HG03442 (cell line): ENCODE data around the gene SRRM1.
A peak's percentile ranks its signal among the peaks of the same experiment; 100 is the strongest.

ENCODE experiments used
- ATAC-seq: cut with Tn5 transposase; IDR thresholded peaks from one replicate; pipeline ENCODE4 v1.9.1; 2021; ENCODE audit warnings: mild to moderate bottlenecking, moderate library complexity; ENCODE audit not compliant: unreplicated experiment

SRRM1 gene, protein sequence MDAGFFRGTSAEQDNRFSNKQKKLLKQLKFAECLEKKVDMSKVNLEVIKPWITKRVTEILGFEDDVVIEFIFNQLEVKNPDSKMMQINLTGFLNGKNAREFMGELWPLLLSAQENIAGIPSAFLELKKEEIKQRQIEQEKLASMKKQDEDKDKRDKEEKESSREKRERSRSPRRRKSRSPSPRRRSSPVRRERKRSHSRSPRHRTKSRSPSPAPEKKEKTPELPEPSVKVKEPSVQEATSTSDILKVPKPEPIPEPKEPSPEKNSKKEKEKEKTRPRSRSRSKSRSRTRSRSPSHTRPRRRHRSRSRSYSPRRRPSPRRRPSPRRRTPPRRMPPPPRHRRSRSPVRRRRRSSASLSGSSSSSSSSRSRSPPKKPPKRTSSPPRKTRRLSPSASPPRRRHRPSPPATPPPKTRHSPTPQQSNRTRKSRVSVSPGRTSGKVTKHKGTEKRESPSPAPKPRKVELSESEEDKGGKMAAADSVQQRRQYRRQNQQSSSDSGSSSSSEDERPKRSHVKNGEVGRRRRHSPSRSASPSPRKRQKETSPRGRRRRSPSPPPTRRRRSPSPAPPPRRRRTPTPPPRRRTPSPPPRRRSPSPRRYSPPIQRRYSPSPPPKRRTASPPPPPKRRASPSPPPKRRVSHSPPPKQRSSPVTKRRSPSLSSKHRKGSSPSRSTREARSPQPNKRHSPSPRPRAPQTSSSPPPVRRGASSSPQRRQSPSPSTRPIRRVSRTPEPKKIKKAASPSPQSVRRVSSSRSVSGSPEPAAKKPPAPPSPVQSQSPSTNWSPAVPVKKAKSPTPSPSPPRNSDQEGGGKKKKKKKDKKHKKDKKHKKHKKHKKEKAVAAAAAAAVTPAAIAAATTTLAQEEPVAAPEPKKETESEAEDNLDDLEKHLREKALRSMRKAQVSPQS

DNA sequence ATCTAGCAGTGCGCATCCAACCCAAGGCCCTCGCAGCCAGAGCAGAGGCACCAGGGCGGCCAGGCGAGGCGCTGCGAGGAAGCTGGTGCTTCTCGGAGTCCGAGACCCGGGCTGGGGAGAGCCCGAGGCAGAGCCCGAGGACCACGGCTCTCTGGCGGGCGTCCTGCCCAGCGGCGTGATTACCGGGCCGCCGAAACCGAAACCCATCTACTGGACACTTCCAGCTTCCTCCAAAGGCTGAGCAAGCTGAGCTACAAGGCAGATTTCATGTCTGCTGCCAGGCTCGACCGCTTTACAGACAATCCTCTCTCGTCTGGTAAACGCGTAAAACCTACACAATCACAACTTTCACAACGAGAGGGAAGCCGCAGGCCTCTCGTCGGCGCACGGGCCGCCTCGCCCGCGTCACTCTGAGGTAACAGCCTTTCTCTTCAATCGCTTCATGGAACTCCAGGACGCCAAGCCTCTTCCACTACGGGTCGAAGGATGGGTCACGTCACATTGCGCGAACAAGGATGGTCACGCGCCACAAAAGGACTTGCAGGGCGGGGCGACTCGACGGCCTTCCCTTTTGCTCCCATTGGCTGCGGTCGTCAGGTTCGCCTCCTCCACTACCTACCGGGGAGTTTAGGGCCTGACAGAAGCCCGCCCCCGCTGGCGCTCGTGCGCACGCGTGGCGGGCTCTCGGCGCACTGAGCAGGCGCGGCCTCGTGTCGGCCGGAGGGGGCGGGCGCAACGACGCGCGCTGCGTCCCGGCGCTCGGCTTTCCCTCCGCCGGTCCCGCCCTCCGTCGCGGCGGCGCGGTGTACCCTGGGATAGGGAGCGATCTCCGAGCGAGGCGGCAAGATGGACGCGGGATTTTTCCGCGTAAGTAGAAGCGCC is at the start of gene SRRM1:
Gene SRRM1, plus strand, starts transcription at position 822 of the 882 bp plus-strand sequence. Its CDS starts 25 bp downstream, at position 847.
- peak; percentile 85 for ATAC-seq

DNA sequence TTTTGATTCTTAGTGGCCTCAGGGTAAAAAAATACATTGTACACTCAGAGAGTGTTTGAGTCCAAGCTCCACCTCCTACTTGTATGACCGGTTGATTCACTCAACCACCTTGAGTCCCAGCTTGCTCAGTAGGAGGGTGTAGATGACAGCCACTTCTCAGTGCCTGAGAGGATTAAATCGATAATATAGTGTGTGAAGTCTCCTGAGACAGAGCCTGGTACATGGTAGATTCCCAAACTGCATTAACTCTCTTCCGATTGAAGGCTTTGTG is 48.8 kb upstream of the SRRM1 start:
- ATAC-seq, result no peak

DNA sequence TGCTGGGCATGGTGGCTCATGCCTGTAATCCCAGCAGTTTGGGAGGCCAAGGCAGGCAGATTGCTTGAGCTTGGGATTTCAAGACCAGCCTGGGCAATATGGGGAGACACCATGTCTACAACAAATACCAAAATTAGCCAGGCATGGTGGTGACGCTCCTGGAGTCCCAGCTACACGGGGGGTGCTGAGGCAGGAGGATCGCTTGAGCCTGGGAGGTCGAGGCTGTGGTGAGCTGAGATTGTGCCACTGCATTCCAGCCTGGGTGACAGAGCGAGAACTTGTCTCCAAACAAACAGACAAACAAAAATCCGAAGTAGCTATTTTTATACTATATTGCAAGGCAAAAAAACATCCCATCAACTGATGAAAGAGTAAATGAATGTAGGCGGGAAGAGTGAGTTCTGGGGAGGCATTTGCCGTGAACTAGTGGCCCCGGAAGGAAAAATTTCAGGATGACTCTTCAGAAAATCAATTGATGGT is 46.7 kb upstream of the SRRM1 start:
- no peak for ATAC-seq

DNA sequence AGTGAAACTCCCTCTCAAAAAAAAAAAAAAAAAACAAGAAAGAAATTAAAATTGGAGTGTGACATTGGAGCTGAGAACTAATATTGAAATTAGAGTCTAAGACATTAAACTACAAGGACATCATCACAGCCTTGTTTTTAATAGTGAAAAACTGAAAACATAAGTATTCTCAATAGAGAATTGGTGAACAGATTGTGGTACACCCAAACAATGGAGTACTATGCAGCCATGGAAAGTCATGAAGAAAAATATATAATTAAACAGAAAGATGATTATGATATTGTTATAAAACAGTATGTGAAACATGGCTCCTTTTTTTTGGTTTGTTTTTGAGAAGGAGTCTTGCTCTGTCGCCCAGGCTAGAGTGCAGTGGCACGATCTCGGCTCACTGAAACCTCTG is 43.8 kb upstream of the SRRM1 start:
- no peak for ATAC-seq

DNA sequence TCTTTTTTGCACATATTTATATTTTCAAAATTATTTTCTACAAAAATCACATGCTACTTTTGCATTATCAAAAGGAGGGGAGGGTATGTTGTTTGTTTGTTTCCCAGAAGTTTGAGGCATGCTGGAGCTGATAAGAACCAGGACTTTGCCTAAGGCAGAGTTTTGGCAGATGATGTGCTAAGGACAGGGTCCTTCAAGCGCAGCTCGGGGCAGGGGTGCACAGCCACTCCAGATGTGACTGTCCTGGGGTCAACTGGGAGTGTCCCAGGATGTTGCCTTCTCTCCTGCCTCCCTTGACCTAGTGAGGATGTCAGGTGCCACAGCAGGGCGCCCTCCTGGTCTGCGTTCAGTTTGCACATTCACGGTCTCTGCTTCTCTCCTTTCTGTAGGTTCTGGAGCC is 42.6 kb upstream of the SRRM1 start:
- ATAC-seq, result no peak

DNA sequence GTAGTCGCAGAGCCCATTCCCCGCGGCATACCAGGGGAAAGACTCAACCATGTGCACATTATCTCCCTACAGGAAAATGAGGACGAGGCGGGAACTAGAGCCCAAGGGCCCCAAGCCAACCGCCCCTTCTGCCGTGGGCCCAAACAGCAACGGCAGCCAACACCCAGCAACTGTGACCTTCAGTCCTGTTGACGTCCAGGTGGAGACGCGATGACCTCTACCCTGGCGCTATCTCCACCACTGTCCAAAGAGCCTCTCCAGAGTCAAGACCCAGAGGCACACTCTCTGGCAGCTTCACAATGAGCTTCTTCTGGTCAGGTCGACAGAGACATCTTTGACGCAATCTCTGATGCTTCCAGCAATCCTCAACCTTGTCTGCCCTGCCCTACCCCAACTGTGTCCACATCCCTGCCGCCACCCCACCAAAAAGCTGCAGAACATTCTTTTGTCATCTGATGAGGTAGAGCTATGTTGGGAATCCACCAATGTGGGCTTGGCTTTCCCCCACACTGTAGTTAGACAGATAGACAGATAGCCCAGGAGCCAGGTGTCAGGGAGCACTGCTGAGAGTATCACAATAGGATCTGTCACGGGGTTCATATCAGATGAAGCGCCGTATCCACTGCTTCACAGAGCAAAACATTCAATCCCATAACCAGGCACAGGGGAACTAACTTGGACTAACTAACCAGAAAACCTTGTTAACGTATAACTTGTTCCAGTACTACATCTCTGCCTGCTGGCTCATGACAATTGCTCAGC is 37.4 kb upstream of the SRRM1 start:
- no peak for ATAC-seq

DNA sequence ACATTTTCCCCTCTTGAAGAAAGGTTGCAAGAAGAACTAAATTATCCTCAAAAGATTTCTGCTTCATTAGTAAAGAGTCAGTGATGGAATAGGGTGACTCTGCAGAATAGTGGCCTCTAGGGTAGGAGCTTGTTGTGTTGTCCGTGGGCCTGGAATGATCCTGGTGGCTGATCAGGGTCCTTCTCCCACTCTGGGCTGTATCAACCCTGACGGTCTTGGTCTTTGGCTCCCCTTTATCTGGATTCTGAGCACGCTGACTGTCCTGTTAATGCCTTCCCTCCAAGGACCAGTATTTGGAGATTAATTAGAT is 36.9 kb upstream of the SRRM1 start:
- ATAC-seq, result no peak

DNA sequence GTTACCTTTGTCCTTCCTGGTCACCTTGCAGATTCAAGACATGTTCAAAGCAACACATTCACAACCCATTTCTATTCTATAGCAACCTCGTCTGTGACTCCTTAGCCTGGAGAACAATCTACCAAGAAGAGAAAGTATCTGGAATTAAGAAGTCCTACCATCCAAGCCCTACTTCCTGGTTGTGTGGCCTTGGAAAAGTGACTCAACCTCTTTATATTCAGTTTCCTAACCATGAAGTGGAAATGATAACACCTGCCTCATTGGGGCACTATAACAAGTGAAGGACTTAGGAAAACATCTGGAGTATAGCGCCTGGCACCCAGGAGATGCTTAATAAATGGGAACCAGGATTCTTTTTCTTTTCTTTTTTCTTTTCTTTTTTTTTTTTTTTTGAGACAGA is 36.5 kb upstream of the SRRM1 start:
- ATAC-seq, result no peak

DNA sequence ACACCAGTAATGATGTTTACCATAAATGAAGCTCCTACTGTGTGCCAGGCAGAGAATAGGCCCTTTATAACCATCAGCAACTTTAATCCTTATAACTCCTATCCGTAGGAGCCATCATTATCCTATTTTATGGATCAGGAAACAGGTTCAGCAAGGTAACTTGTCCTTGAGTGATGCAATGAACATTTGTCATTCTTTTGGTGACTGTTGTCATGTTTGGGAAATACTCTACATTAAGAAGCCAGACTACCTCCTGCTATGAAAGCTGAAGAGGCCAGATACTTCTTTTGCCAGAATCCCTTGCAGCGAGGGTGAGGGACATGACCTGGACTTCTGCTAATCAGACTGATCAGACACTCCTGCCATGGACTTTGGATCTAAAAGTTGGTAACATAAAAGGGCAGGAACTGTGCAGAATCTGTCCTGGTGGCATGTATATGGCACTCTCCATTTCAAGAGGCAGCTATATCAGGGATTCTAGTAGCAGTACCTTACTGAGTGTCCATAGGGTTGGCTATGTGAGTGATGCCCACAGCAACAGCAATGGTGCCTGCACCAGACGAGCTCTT is 33.1 kb upstream of the SRRM1 start:
- ATAC-seq, result no peak

DNA sequence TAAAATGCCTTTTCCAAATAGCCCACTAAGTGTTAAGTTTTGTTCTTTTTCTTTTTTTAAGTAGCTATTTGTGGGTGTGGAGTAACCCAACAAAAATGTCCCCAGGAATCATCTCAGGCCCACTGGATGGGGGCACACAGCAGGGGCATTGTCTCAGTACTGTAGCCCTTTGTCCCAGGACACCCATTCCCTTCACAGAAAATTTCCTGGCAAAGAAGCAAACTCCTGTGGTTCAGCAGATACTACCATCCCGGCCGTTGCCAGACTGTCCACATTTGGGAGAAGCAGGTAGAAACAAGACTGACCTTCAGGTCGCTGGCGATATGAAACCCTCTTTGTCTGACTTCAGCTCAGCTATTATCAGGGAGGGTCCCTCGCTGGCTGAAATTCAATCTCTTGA is 23.7 kb upstream of the SRRM1 start:
- ATAC-seq, result no peak

DNA sequence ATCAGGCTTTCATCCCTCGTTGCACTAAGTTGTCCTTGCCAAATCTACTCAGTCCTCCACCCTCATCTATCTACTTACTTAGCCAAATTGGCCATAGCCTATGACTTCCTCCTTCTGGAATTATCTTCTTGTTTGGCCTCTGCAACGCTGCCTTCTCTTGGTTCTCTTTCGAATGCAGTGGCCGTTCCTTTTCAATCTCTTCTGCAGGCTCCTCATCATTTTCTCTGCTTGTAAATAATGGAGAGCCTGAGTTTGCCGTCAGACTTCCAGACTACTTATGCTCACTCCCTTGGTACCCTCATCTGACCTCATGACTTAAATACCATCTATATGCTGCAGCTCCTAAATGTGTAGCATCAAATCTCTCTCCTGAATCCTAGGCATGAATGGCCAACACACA is 22.4 kb upstream of the SRRM1 start:
- no peak for ATAC-seq

DNA sequence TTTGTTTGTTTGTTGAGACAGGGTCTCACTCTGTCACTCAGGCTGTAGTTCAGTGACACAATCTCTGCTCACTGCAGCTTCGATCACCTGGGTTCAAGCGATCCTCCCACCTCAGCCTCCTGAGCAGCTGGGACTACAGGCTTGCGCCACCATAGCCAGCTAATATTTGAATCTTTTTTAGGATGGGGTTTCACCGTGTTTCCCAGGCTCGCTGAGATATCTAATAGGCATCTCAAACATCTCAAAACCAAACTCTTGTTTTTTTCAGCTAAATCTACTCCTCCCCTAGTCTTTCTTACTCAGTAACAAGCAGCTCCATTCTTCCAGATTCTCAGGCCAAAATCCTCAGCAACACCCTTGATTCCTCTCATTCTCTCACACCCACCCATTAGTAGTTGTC is 22.0 kb upstream of the SRRM1 start:
- ATAC-seq, result no peak

DNA sequence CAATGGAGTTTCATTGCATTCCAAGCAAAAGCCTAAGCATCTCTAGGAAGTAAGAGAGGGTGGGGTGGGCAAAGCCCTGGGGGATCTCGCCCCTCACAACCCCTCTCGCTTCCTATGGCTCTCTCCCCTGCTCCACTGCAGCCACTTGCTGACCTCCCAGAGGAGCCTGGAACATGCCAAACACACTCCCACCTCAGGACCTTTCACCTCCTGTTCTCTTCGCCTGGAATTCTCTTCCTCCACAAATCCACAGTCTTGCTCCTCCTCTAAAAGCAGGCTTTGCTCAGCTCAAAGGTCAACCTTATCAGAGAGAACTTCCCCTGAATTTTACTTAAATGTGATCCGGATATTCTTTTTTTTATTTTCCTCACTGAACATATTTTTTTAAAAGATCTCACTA is 20.9 kb upstream of the SRRM1 start:
- ATAC-seq, result no peak

DNA sequence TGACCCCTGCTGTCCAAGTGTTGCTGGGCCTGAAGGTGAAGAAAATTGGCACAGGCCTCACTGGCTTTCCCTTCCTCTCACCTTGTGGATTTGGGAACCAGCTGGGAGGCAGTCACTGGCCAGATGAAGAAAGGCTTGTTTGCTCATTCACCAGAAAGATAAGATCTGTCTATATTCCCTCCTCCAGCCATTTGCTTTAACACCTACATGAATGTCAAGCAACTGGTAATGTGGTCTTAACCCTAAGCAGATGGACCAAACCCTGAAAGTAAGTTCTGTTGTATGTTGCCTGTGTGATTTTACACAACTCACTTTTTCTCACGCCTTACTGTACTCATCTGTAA is 10.3 kb upstream of the SRRM1 start:
- no peak for ATAC-seq

DNA sequence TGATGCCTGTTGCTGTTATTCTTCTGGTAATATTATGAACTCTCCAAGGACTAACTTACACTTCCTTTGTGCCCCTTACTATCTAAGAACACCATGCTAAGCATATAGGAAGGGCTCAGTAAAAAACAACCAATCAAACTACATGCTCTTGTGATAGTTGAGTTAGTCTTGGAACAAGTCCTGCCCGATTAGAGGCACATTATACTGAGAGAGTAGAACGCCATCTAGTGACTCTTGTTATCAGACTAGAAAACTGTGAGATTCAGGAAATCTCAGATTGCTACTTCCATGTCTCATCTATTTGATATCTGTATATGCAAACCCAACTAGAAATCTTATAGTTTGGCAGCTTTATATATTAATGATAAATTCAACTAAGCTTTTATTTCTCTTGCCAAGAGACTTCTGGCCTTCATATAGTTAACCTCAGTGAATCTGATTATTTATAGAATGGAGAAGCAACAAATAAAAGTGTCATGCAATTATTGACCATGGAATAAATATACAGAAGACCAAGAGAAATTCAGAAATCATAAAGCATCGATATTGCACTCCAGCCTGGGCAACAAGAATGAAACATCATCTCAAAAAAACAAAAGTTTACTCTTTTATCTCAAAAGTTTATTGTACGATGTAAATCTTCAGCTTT is 7.8 kb upstream of the SRRM1 start:
- ATAC-seq, result no peak

DNA sequence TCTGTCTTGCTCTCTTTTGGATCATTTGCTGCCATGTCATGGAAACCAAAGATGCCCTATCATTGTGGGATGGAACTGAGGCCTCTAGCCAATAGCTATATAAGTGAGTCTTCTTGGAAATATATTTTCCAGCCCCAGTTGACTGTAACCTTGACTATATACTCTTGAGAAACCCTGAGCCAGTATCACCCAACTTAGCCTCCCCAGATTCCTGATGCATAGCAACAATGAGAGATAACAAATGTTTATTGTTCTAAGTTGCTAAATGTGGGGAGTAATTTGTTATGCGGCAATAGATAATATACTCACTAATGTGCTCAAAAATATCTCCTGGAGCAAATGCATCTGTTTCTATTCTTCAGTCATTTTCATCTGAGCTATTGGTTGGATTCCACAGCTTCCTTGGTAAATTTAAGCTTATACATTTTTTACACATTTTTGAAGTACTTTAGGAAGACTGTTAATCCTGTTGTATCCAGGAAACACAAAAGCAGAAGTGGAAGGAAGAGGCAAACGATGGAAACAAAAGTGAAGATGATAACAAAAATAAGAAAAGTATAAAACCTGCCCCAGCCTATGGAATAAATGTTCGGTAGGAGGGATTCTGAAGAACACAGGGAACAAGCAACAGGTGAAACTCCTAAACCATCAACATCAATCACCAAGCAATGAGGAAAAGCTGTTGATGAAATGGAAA is 6.3 kb upstream of the SRRM1 start:
- ATAC-seq, result no peak

DNA sequence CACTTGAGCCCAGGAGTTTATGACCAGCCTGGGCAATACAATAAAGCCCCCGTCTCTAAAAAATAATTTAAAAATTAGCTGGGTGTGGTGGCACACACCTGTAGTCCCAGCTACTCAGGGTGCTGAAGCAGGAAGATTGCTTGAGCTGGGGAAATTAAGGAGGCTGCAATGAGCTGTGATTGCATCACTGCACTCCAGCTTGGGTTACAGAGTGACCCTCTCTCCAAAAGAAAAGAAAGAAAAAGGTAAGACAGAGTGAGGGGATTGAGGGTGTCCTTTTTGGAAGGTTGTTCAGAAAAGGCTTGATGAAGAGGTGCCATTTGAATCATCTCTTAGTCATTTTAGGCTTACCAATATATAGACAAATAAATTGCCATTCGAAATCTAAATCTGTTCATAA is 4.0 kb upstream of the SRRM1 start:
- ATAC-seq, result no peak

DNA sequence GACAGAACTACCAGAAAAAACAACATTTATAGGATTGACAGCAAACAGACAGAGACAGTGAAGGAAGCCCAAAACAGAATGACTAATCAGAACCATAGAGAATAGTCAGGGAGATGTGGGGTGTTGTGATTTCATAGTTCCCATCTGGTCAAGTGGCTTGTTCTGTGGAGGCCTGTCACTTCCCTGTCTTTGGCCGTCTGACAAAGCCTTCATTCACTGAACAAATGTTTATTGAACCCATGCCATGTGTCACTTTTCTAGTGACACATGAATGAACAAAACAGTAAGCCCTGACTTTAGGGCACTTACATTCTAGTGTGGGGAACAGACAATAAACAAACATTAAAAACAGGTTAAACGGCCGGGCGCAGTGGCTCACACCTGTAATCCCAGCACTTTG is 3.2 kb upstream of the SRRM1 start:
- no peak for ATAC-seq

DNA sequence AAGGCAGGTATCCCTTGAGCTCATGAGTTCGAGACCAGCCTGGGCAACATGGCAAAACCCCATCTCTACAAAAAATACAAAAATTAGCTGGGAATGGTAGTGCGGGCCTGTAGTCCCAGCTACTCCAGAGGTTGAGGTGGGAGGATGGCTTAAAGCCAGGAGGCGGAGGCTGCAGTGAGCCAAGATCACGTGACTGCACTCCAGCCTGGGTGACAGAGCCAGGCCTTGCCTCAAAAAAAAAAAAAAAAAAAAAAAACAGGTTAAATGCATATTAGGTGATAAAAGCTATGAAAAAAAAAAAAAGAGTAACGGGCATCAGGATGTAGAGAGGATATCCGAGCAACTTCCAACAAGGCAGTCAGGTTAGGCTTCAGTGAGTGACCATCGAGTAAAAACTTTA is 2.8 kb upstream of the SRRM1 start:
- no peak for ATAC-seq
